COLO668 (cell line): ENCODE data around the gene RHOBTB1.
"Not testable (repeated sequence)": the region's sequence is repeated elsewhere in the genome, so short reads cannot be mapped to it uniquely, and the experiment has no call there.

ENCODE experiments used
- DNase-seq: peaks from one replicate; lab custom pipeline; 2025; ENCODE audit not compliant: unreplicated experiment; lab: John Stamatoyannopoulos, UW

RHOBTB1 gene

DNA sequence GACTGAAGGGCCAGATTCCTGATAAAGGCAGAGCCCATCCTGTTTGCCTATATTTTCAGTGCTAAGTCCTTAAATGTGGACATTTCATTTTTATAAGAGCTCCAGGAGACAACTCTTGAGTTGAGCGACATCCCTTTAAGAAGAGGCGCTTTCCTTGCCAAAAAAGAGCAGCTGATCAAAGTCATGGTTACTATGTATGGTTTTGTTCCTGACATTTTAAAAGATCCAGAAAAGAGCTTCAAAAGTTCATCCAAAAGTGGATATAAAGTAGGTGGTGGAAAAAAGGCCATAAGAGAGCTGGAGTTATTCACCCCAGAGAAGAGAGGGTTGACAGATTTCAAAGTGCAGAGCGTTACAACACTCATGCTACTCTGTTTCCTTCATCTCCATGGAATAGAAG lies 36.7 kb downstream of the RHOBTB1 start:
- no peak for DNase-seq

DNA sequence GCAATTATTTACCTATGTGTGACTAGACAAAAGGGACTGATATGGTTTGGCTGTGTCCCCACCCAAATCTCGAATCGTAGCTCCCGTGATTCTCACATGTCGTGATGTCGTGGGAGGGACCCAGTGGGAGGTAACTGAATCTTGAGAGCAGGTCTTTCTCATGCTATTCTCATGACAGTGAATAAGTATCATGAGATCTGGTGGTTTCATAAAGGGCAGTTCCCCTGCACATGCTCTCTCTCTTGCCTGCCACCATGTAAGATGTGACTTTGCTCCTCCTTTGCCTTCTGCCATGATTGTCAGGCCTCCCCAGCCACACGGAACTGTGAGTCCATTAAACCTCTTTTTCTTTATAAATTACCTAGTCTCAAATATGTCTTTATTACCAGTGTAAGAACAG lies 37.2 kb downstream of the RHOBTB1 start:
- not testable (repeated sequence) for DNase-seq

GRCh38 chr10:60906411-60906810 lies 37.6 kb downstream of the RHOBTB1 start:
- no peak for DNase-seq

- DNase-seq, result no peak
Measured at GRCh38 chr10:60905580-60905979, 38.4 kb downstream of the RHOBTB1 start.

DNA sequence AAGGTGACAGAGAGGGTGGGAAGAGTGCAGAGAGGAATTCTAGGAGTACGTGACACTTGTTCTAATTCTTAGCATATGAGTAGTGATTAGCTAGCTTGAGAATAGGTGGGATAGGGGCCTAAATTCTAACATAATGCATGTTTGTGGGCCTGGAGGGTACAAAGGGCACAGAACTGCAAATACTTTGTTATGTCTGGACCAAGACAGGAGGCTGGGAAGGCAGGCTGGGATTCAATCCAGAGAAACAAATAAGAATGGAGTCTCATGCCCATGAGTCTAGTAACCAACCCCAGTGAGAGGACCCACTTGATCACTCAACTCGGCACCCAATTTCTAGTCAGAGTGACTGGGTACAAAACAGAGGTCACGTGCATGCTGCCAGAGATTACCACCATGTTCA lies 40.9 kb downstream of the RHOBTB1 start:
- no peak for DNase-seq

- peak; percentile 6 for DNase-seq
Measured at GRCh38 chr10:60901561-60902235, 42.3 kb downstream of the RHOBTB1 start.

- no peak for DNase-seq
Measured at GRCh38 chr10:60899266-60899665, 44.7 kb downstream of the RHOBTB1 start.

DNA sequence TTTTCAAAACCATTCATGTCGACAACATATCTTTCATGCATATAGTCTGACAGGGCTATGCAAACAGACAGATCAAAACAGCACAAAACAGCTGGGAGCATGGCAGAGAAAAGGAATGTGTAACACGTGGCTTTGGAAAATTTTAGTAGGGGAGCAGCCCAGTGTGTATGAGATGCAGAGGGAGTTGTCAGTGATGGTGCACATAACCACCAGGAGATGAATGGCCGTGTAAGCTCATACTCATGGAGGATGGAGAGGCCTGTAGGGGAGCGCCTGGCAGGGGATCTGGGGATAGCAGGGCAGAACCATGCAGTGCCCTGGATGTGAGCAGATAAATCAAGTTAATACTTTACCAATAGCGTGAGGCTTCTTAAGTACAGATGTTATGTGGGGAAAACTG lies 45.7 kb downstream of the RHOBTB1 start:
- DNase-seq, result no peak

GRCh38 chr10:60896810-60897209 lies 47.2 kb downstream of the RHOBTB1 start:
- no peak for DNase-seq

- no peak for DNase-seq
Measured at GRCh38 chr10:60896033-60896432, 48.0 kb downstream of the RHOBTB1 start.

GRCh38 chr10:60894786-60895185 lies 49.2 kb downstream of the RHOBTB1 start:
- DNase-seq, result no peak

GRCh38 chr10:60893231-60893630 lies 50.8 kb downstream of the RHOBTB1 start:
- no peak for DNase-seq

GRCh38 chr10:60892571-60892970 lies 51.4 kb downstream of the RHOBTB1 start:
- peak; percentile 8 for DNase-seq

DNA sequence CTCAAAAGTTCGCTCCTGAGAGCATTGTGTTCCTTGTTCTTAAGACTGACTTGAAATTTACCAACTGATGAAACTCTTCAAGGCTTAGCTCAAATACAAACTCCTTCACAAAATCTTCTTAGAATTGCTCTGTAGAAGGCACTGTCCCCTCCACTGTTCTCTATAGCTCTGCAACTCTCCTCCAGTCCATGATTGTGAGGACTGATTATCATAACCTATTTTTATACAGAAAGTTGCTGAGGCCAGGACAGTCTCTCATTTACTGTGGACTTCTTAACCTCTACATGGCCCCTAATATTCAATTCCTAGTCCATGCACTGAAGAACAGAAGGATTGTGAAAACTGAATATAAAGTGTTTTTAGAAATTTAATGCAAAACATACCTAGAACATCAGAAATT lies 53.2 kb downstream of the RHOBTB1 start:
- DNase-seq, result no peak

DNA sequence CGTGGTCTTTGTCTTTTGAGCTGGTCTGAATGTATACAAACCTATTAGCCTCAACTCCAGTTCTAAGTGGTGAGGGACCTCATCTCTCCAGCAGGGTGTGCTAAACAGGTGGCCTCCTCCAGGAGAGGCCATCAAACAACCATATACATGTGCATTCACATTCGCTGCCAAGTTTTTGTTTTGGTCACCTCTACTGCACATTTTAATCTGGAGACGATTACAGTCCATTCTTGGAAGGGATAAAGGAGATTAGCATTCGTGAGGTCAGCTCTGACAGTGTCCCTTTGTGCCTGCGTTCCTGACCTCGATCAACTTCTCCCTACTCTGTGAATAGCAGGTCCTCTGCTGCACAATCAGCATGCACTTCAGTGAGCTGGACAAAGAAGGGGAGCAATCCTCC lies 60.8 kb downstream of the RHOBTB1 start:
- no peak for DNase-seq

- DNase-seq, result peak; percentile 35
Measured at GRCh38 chr10:60878224-60878623, 65.8 kb downstream of the RHOBTB1 start.

DNA sequence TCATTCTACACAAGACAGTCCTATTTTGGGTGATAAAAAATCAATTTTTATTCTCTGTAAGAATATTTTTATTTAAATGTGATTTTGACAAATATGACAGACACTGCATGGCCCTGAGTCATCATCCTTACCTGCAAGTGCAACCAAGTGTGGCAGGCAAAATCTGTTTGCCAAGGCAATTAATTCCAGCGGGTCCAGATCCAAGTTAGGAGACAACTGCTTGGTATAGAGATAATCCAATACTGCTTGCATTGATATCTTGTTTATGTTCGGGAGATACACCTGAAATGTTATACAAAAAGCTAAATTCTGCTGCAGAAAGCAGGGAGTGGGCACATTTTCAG lies 66.2 kb downstream of the RHOBTB1 start:
- peak; percentile 7 for DNase-seq

- DNase-seq, result no peak
Measured at GRCh38 chr10:60877061-60877776, 66.8 kb downstream of the RHOBTB1 start.

DNA sequence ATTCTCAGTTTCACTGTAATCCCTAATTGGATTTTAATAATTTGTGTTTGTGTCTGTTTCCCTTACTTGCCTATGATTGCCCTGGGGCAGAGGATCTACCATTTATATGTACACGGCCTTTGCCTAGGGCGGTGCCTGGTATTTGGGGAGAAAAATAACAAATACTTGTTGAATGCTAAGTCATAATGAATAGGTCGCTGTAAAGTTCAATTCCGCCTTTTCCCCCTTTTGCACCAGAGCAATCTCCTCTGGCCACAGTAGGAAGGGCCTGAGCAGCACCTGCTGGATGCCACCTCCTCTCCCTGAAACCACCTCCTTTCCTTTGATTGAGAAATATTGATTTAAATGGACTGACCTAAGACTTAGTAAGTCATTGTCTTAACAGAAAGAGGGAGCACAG lies 70.2 kb downstream of the RHOBTB1 start:
- no peak for DNase-seq

DNA sequence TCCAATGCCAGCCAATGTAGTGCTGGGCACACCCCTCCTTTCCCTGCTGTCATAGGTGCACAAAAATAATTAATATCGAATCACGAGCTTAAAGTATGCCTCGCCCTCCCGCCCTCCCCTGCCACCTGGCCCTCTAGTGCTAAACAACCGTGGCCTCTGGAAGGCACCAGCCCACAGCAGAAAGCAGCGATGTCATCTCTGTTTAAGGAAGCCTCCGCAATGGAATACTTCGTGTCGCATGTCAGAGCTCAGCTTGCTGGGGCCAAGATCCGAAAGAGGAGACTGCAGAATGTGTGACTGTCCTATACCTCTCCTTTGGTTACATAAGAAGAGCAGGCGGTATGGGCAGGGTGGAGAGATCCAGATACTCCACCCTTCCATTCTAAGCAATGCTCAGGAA lies 71.5 kb downstream of the RHOBTB1 start:
- no peak for DNase-seq

- DNase-seq, result no peak
Measured at GRCh38 chr10:60871215-60871614, 72.8 kb downstream of the RHOBTB1 start.

DNA sequence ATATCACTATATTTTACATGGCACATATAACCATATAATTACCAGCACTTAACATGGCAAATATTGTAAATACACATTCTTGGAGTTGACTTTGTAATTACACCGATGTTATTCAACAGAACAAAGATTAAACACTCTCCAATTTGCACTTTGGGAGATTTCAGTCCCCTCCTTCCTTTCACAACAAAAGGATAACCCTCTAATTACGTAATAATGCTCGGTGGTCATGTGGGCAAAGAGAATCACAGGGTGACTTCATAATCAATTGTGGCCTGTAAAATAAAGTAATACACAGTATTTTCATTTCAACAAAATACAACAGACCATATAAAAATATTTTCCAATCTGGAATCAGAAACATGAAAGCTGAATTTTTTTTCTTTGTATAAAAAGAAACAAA lies 73.2 kb downstream of the RHOBTB1 start:
- no peak for DNase-seq

DNA sequence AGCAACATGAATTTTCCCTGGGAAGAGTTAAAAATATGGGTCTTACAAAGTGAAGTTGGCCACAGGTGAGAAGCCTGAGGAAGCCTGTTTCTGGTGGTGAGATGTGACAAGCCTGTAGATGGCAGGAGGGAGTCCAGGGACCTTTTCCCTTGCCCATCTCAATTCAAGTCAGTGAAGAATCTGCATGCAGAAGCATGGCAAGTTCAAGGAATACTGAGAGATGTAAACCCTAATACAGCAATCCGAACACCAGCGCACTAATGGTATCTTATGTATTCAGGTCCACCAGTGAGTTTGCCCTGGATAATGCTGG lies 73.6 kb downstream of the RHOBTB1 start:
- no peak for DNase-seq
